Loucy (cell line): ENCODE data around the gene SMARCAD1.

Source experiments
- CTCF ChIP-seq: fragments of 200-600 bp; sonication (generic); conservative IDR thresholded peaks from 2 replicates; pipeline ENCODE4 v1.5.1; 2014; ENCODE audit warnings: mild to moderate bottlenecking, antibody characterized with exemption, low read length
- EZH2phosphoT487 ChIP-seq: fragments of 200-600 bp; IDR thresholded peaks from 2 replicates; pipeline ENCODE4 v1.6.1; 2018; ENCODE audit warnings: antibody characterized with exemption, mild to moderate bottlenecking, moderate library complexity, borderline replicate concordance

- TF ChIP-seq CTCF: no peak
- TF ChIP-seq EZH2phosphoT487: no peak
Observed at GRCh38 chr4:94262163-94263016, 54.7 kb downstream of the SMARCAD1 start.
